SK-N-SH (cell line): ENCODE measurements around the gene RNF19B. TPM values are rescaled to one million over a fixed set of nuclear protein-coding genes. Genes with fewer than 3 reads are reported as not detected.

Experiments used
- CTCF ChIA-PET: fragments of 300-600, 350-600 bp; formaldehyde crosslinking; extraction: SDS; loops from one replicate; lab custom pipeline; 2021; lab: Yijun Ruan, JAX
- POLR2A ChIA-PET: fragments of 350-600 bp; sonication (Branson Sonifier 250); formaldehyde crosslinking; extraction: SDS; loops from one replicate; lab custom pipeline; 2020; ENCODE audit warnings: antibody characterized with exemption, inconsistent platforms; lab: Yijun Ruan, JAX
- DNase-seq: peaks from one replicate; pipeline ENCODE4 v3.0.0; 2012
- H2AFZ ChIP-seq: fragments of 200-600 bp; sonication (generic); 2 replicates; pipeline ENCODE4 v1.8.1; 2016; ENCODE audit warnings: antibody characterized with exemption, mild to moderate bottlenecking, low read depth
- H3F3A ChIP-seq: fragments of 200-600 bp; sonication (generic); replicated peaks from 2 replicates; pipeline ENCODE3; 2016; ENCODE audit warnings: antibody characterized with exemption, mild to moderate bottlenecking; ENCODE audit not compliant: insufficient read depth
- H3K27ac ChIP-seq, 2 experiments: fragments of 200-500 bp in 1 of 2; fragments of 200-600 bp in 1 of 2; sonication (Bioruptor generic) in 1 of 2; sonication (generic), shearing (Covaris generic) in 1 of 2; 2 replicates each; pipeline versions ENCODE4 v1.5.1 to v1.6.1; 2014 to 2016; ENCODE audit warnings: low read depth in 2 of 2, inconsistent platforms in 1 of 2, low read length in 1 of 2, mild to moderate bottlenecking in 1 of 2, mixed read lengths in 1 of 2
- H3K27me3 ChIP-seq: fragments of 200-600 bp; sonication (generic), shearing (Covaris generic); 2 replicates; pipeline ENCODE4 v1.6.1; 2016; ENCODE audit warnings: mixed run types; ENCODE audit not compliant: insufficient read depth
- H3K36me3 ChIP-seq, 2 experiments: fragments of 200-500 bp in 1 of 2; fragments of 200-600 bp in 1 of 2; sonication (Bioruptor generic) in 1 of 2; sonication (generic) in 1 of 2; replicated peaks in 1 of 2; 2 replicates each; pipeline versions ENCODE3 to v1.5.1; 2014 to 2016; ENCODE audit warnings: low read length in 1 of 2, mild to moderate bottlenecking in 1 of 2; ENCODE audit not compliant: insufficient read depth in 2 of 2, control insufficient read depth in 1 of 2
- H3K4me1 ChIP-seq, 2 experiments: fragments of 200-500 bp in 1 of 2; fragments of 200-600 bp in 1 of 2; sonication (Bioruptor generic) in 1 of 2; sonication (generic), shearing (Covaris generic) in 1 of 2; 2 replicates each; pipeline versions ENCODE4 v1.5.1 to v1.6.1; 2014 to 2016; ENCODE audit warnings: low read depth in 1 of 2, low read length in 1 of 2, mixed run types in 1 of 2; ENCODE audit not compliant: insufficient read depth in 2 of 2, control insufficient read depth in 1 of 2
- H3K4me2 ChIP-seq: fragments of 200-600 bp; sonication (generic), shearing (Covaris generic); 2 replicates; pipeline ENCODE4 v1.6.1; 2017; ENCODE audit warnings: mixed run types
- H3K4me3 ChIP-seq, 2 experiments: fragments of 200-500 bp in 1 of 2; fragments of 200-600 bp in 1 of 2; sonication (Bioruptor generic) in 1 of 2; sonication (generic), shearing (Covaris generic) in 1 of 2; 2 replicates each; pipeline versions ENCODE4 v1.5.1 to v1.8.1; 2014 to 2016; ENCODE audit warnings: low read depth in 2 of 2, inconsistent platforms in 1 of 2, low read length in 1 of 2, mild to moderate bottlenecking in 1 of 2, mixed read lengths in 1 of 2, moderate library complexity in 1 of 2
- H3K79me2 ChIP-seq: fragments of 200-600 bp; sonication (generic); 2 replicates; pipeline ENCODE4 v1.8.1; 2017; ENCODE audit warnings: mild to moderate bottlenecking; ENCODE audit not compliant: insufficient read depth
- H3K9ac ChIP-seq: fragments of 200-600 bp; sonication (generic); 2 replicates; pipeline ENCODE4 v1.6.1; 2017; ENCODE audit warnings: mixed run types
- H3K9me2 ChIP-seq: fragments of 200-600 bp; sonication (generic); 2 replicates; pipeline ENCODE4 v1.6.1; 2017; ENCODE audit warnings: mixed run types
- H3K9me3 ChIP-seq: fragments of 200-600 bp; sonication (generic); 2 replicates; pipeline ENCODE4 v1.6.1; 2017; ENCODE audit warnings: mixed run types, mild to moderate bottlenecking, moderate library complexity
- H4K20me1 ChIP-seq: fragments of 200-600 bp; sonication (generic); 2 replicates; pipeline ENCODE4 v1.6.1; 2017; ENCODE audit warnings: mild to moderate bottlenecking, mixed run types; ENCODE audit not compliant: insufficient read depth
- CTCF ChIP-seq: fragments of 200-600 bp; sonication (generic); IDR thresholded peaks from 2 replicates; pipeline ENCODE4 v1.6.1; 2017; ENCODE audit warnings: antibody characterized with exemption, mild to moderate bottlenecking, moderate library complexity
- NRF1 ChIP-seq: IDR thresholded peaks from 2 replicates; pipeline ENCODE4 v1.6.1; 2012; ENCODE audit warnings: low read depth, mild to moderate bottlenecking, low read length
- RCOR1 ChIP-seq: fragments of 150-350 bp; IDR thresholded peaks from 2 replicates; pipeline ENCODE4 v1.6.1; 2017; ENCODE audit warnings: antibody characterized with exemption, low read length
- TEAD4 ChIP-seq: IDR thresholded peaks from 2 replicates; pipeline ENCODE4 v1.4.0; 2012; ENCODE audit warnings: mild to moderate bottlenecking, borderline replicate concordance; ENCODE audit not compliant: insufficient read depth
- USF2 ChIP-seq: fragments of 150-350 bp; IDR thresholded peaks from 2 replicates; pipeline ENCODE4 v1.6.1; 2017; ENCODE audit warnings: antibody characterized with exemption, low read length, low read depth, borderline replicate concordance
- YY1 ChIP-seq: IDR thresholded peaks from 2 replicates; pipeline ENCODE4 v1.4.0; 2012; ENCODE audit warnings: low read depth, mild to moderate bottlenecking
- WGBS: methylation state at CpG from one replicate; pipeline ENCODE4 v1.1.6; 2017; ENCODE audit warnings: low lambda C conversion rate; 5-methylcytosine and 5-hydroxymethylcytosine counted together
- polyA plus RNA-seq, 3 experiments: library from polyadenylated mRNA; depleted of rRNA; stranded (reverse); fragments of >200 nt; gene quantifications; 2 replicates each; pipeline ENCODE4 v1.2.3, GENCODE V29; 2012

Gene RNF19B
- polyA plus RNA-seq, 1 of the 3 experiments (the other 2 are of a cell fraction) = 20.1 TPM

- 43% methylated on average over 55 of the region's 58 CpGs for WGBS
- ChIA-PET CTCF (interaction anchor here (0.6 to 4.9 kb wide), 21 partner anchors 9 to 195 kb away, joined by 3 to 41 read pairs (median 5); no protein-coding TSS in a partner anchor), POLR2A (no interaction called here)
- Histone ChIP-seq H3K79me2 (no peaks in the 10 kb centered on the region), H3K36me3 (no peaks in the 10 kb centered on the region), H3K9me2 (no peaks in the 10 kb centered on the region), H3F3A (peaks cover 4% of the 10 kb centered on the region), H3K27me3 (0 out of 2 replicates have a peak, but pooled peaks cover 5% of the 10 kb centered on the region), H2AFZ (no peak overlapping the region), H3K4me2 (peak overlapping the region; percentile 47; the same call in 1 of the 2 replicates), H3K9me3 (no peaks in the 10 kb centered on the region), H3K4me3 (peak overlapping the region in 1 of 2 experiments; percentile 14; a peak in 2 of 4 replicates), H3K9ac (no peak overlapping the region), H4K20me1 (no peaks in the 10 kb centered on the region), H3K4me1 (peaks cover 0 to 4% of the 10 kb centered on the region in 2 experiments; a peak in 2 of 4 replicates), H3K27ac (no peak overlapping the region)
- DNase-seq = peak; percentile 68
- TF ChIP-seq USF2 (no peak), RCOR1 (no peak), CTCF (peak; percentile 28), NRF1 (no peak), YY1 (no peak)
These were observed 71.2 kb downstream of the RNF19B start for GRCh38 chr1:32893198-32894018.

GRCh38 chr1:32892368-32893197 is 72.0 kb downstream of the RNF19B start:
- no peaks in the 10 kb centered on the region for H3K79me2 ChIP-seq
- peak overlapping the region in 1 of 2 experiments; percentile 14; a peak in 3 of 4 replicates for H3K4me3 ChIP-seq
- H3F3A ChIP-seq = peaks cover 4% of the 10 kb centered on the region
- no peaks in the 10 kb centered on the region for H3K9me3 ChIP-seq
- 0 out of 2 replicates have a peak, but pooled peaks cover 5% of the 10 kb centered on the region for H3K27me3 ChIP-seq
- WGBS = 82% methylated on average over 20 of the region's 49 CpGs
- 0 out of 2 replicates have a peak overlapping the region, but pooled peaks have one; percentile 47 for H3K4me2 ChIP-seq
- peak; percentile 92 for DNase-seq
- CTCF ChIA-PET = interaction anchor here (0.6 to 9.0 kb wide), 27 partner anchors 9 to 203 kb away, joined by 3 to 46 read pairs (median 4); partner anchors contain the start of gene FNDC5
- TF ChIP-seq TEAD4 (no peak), CTCF (peak; percentile 56)
- H4K20me1 ChIP-seq = no peaks in the 10 kb centered on the region
- H3K27ac ChIP-seq = no peak overlapping the region
- POLR2A ChIA-PET = interaction anchor here (0.9 kb wide), 1 partner anchor 9 kb away, joined by 3 read pairs; no protein-coding TSS in a partner anchor
- H3K36me3 ChIP-seq = no peaks in the 10 kb centered on the region
- H3K4me1 ChIP-seq = peaks cover 0 to 4% of the 10 kb centered on the region in 2 experiments; a peak in 2 of 4 replicates
- no peak overlapping the region for H2AFZ ChIP-seq
- no peaks in the 10 kb centered on the region for H3K9me2 ChIP-seq
- no peak overlapping the region for H3K9ac ChIP-seq
